DOHH2 (cell line): Measurements from ENCODE around the gene VAC14.

ENCODE experiments used
- CTCF ChIP-seq: fragments of 200-600 bp; sonication (generic); IDR thresholded peaks from one replicate; pipeline ENCODE4 v1.5.1; 2014; ENCODE audit warnings: antibody characterized with exemption, mild to moderate bottlenecking, low read depth, low read length; ENCODE audit not compliant: poor library complexity, severe bottlenecking
- EZH2phosphoT487 ChIP-seq: fragments of 200-600 bp; sonication (generic); IDR thresholded peaks from 2 replicates; pipeline ENCODE4 v1.6.1; 2017; ENCODE audit warnings: borderline replicate concordance, mild to moderate bottlenecking, antibody characterized with exemption, low read length, moderate library complexity, mixed read lengths

GRCh38 chr16:70700101-70701020 lies 100.6 kb downstream of the VAC14 start:
- TF ChIP-seq CTCF (no peak), EZH2phosphoT487 (no peak)
